GM20000 (cell line): Measurements from ENCODE around the gene SPAG6.

Experiments used
- DNase-seq: peaks from one replicate; pipeline ENCODE4 v3.0.0; 2012; ENCODE audit warnings: low spot score
- CTCF ChIP-seq: IDR thresholded peaks from 2 replicates; pipeline ENCODE4 v1.5.1; 2012; ENCODE audit warnings: mild to moderate bottlenecking, control low read depth; ENCODE audit errors: extremely low read depth, missing control alignments

The SPAG6 gene

DNA sequence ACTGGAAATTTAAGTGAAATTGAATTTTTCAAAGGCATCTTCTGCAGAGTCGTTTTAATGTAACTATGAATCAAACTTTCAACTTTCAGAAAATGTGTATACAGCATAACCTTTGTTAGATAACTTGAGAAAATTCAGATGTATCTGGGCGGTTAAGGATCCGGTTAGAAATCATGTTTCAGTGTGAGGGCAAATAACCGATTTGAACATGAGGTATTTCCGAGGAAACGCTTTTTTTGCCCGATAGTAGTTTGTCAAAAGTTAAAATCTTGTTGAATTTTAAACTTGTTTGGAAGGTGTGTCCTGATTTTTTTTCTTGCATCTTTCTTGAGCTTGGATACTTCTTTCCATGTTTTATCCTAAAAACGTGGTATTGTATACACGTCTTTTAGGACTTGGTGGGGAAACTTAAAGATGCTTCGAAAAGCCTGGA lies 25.7 kb upstream of the SPAG6 start:
- no peak for TF ChIP-seq CTCF
- DNase-seq: no peak

- DNase-seq: no peak
- no peak for TF ChIP-seq CTCF
Observed at GRCh38 chr10:22319980-22320558, 25.2 kb upstream of the SPAG6 start.

- no peak for TF ChIP-seq CTCF
- DNase-seq: peak; percentile 85
Observed at GRCh38 chr10:22320591-22321155, 24.6 kb upstream of the SPAG6 start, which contains the start of gene BMI1. Gene BMI1, plus strand, starts transcription at chr10:22321099. Its CDS starts 5,351 bp downstream, at chr10:22326450.

DNA sequence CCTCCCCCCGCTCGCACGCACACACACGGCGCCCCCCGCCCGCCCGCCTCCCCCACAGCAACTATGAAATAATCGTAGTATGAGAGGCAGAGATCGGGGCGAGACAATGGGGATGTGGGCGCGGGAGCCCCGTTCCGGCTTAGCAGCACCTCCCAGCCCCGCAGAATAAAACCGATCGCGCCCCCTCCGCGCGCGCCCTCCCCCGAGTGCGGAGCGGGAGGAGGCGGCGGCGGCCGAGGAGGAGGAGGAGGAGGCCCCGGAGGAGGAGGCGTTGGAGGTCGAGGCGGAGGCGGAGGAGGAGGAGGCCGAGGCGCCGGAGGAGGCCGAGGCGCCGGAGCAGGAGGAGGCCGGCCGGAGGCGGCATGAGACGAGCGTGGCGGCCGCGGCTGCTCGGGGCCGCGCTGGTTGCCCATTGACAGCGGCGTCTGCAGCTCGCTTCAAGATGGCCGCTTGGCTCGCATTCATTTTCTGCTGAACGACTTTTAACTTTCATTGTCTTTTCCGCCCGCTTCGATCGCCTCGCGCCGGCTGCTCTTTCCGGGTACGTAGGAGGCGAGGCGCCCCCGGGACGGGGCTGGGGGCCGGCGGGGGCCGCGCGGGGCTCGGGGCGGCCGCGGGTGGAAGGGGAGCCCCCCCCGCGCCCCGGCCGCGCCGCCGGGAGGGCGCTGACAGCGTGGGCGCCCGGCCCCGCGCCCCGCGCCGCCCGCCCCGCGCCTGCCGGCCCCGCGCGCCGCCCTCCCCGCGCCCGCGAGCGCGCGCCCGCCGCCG lies 24.0 kb upstream of the SPAG6 start:
- TF ChIP-seq CTCF: no peak
- peak; percentile 84 for DNase-seq

- peak; percentile 56 for DNase-seq
- TF ChIP-seq CTCF: no peak
Observed at GRCh38 chr10:22321924-22322640, 23.2 kb upstream of the SPAG6 start.

- DNase-seq: no peak
- TF ChIP-seq CTCF: no peak
Observed at GRCh38 chr10:22322641-22323160, 22.6 kb upstream of the SPAG6 start.
